ENCODE results near the gene VPS54.

GRCh38 chr2:63975437-63976124 lies 43.6 kb downstream of the VPS54 start:
- no peak for TF ChIP-seq CEBPB (tag; IDR thresholded peaks at IDR 0.05)
- TF ChIP-seq KHSRP (IDR thresholded peaks at IDR 0.05), result no peak
- TF ChIP-seq POLR2A (conservative IDR thresholded peaks at IDR 0.05), result no peak
- TF ChIP-seq NCOR1 (IDR thresholded peaks at IDR 0.05), result no peak
- TF ChIP-seq CCAR2 (IDR thresholded peaks at IDR 0.05; ENCODE audit: low read depth, low read length), result no peak
- TF ChIP-seq ZNF23 (CRISPR knock-in tag; IDR thresholded peaks at IDR 0.05), result no peak

Measured in K562 (cell line).